GM12878 (cell line): ENCODE results near the gene POLD4.

Experiments
- CREB1 ChIP-seq: IDR thresholded peaks from 2 replicates; pipeline ENCODE4 v1.6.1; 2012; ENCODE audit warnings: low read depth, mild to moderate bottlenecking, inconsistent platforms
- CREM ChIP-seq: IDR thresholded peaks from 2 replicates; pipeline ENCODE4 v1.6.1; 2014; ENCODE audit warnings: antibody characterized with exemption, low read depth
- NR2C2 ChIP-seq: IDR thresholded peaks from 2 replicates; pipeline ENCODE4 v1.6.1; 2011; ENCODE audit warnings: borderline replicate concordance, low read depth; ENCODE audit not compliant: control insufficient read depth, insufficient read length
- TF ChIP-seq, protein P1 (sequence below): IDR thresholded peaks from 2 replicates; pipeline ENCODE4 v1.6.1; 2012; ENCODE audit warnings: mild to moderate bottlenecking, low read depth, low read length
- TF ChIP-seq, protein P2 (sequence below): IDR thresholded peaks from 2 replicates; pipeline ENCODE4 v1.6.1; 2011; ENCODE audit warnings: low read depth, mild to moderate bottlenecking, low read length, moderate library complexity, borderline replicate concordance; ENCODE audit errors: extremely low read depth
- TF ChIP-seq, protein P3 (sequence below): fragments of 450-650 bp; IDR thresholded peaks from 2 replicates; pipeline ENCODE4 v1.6.1; 2016; ENCODE audit warnings: mild to moderate bottlenecking
- TF ChIP-seq, protein P4 (sequence below): IDR thresholded peaks from 2 replicates; pipeline ENCODE4 v1.6.1; 2011; ENCODE audit warnings: borderline replicate concordance, low read depth, mild to moderate bottlenecking, moderate library complexity, mixed read lengths, low read length; ENCODE audit not compliant: insufficient read depth; ENCODE audit errors: extremely low read length
- TF ChIP-seq, protein P5 (sequence below), 3 experiments: IDR thresholded peaks in 2 of 3; conservative IDR thresholded peaks in 1 of 3; 2 replicates each; pipeline ENCODE4 v1.5.1; 2011; ENCODE audit warnings: low read depth in 3 of 3, low read length in 3 of 3, mild to moderate bottlenecking in 3 of 3, control low read depth in 2 of 3, moderate library complexity in 2 of 3, inconsistent platforms in 1 of 3, mixed read lengths in 1 of 3; ENCODE audit not compliant: control insufficient read depth in 2 of 3, insufficient read depth in 1 of 3; ENCODE audit errors: extremely low read depth in 1 of 3

DNA sequence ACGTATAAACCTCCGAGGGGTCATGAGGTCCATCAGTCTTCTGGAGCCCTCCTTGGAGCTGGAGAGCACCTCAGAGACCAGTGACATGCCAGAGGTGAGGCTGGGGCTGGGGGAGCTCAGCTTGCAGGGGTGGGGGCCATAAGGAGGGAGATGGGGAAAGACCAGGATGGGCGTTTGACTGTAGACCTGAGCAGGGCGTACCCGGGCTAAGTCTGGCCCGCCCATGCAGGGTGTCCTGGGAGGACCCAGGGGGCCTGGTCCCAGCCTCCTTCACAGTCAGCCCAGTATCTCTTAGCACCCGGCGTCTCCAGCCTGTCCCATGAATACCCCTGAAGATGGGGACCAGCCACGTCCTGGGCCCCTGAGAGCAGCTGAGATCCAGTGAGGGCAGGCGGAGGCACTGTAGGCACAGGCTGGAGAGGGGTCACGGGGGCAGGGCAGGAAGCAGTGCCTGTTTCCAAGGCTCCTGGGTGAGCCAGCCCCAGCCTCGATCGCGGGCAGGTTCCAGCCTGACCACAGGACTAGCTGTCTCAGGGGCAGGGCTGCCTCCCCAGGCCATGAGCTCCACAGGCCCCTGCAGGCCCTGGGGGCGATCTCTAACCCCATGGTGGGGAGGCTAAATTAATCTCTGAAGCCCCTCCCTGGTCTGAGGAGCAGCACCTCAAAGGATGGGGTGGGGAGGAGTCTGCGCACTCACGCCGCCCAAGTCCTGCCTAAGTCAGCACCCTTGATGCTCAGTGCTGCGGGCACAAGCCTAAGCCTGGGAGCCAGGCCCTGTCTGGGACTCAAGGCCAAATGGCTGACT lies 42.9 kb downstream of the POLD4 start:
- no peak for TF ChIP-seq NR2C2
- TF ChIP-seq, protein P1, sequence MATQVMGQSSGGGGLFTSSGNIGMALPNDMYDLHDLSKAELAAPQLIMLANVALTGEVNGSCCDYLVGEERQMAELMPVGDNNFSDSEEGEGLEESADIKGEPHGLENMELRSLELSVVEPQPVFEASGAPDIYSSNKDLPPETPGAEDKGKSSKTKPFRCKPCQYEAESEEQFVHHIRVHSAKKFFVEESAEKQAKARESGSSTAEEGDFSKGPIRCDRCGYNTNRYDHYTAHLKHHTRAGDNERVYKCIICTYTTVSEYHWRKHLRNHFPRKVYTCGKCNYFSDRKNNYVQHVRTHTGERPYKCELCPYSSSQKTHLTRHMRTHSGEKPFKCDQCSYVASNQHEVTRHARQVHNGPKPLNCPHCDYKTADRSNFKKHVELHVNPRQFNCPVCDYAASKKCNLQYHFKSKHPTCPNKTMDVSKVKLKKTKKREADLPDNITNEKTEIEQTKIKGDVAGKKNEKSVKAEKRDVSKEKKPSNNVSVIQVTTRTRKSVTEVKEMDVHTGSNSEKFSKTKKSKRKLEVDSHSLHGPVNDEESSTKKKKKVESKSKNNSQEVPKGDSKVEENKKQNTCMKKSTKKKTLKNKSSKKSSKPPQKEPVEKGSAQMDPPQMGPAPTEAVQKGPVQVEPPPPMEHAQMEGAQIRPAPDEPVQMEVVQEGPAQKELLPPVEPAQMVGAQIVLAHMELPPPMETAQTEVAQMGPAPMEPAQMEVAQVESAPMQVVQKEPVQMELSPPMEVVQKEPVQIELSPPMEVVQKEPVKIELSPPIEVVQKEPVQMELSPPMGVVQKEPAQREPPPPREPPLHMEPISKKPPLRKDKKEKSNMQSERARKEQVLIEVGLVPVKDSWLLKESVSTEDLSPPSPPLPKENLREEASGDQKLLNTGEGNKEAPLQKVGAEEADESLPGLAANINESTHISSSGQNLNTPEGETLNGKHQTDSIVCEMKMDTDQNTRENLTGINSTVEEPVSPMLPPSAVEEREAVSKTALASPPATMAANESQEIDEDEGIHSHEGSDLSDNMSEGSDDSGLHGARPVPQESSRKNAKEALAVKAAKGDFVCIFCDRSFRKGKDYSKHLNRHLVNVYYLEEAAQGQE = no peak
- TF ChIP-seq, protein P2, sequence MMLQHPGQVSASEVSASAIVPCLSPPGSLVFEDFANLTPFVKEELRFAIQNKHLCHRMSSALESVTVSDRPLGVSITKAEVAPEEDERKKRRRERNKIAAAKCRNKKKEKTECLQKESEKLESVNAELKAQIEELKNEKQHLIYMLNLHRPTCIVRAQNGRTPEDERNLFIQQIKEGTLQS = no peak
- TF ChIP-seq, protein P3, sequence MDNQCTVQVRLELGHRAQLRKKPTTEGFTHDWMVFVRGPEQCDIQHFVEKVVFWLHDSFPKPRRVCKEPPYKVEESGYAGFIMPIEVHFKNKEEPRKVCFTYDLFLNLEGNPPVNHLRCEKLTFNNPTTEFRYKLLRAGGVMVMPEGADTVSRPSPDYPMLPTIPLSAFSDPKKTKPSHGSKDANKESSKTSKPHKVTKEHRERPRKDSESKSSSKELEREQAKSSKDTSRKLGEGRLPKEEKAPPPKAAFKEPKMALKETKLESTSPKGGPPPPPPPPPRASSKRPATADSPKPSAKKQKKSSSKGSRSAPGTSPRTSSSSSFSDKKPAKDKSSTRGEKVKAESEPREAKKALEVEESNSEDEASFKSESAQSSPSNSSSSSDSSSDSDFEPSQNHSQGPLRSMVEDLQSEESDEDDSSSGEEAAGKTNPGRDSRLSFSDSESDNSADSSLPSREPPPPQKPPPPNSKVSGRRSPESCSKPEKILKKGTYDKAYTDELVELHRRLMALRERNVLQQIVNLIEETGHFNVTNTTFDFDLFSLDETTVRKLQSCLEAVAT = no peak
- TF ChIP-seq, protein P4, sequence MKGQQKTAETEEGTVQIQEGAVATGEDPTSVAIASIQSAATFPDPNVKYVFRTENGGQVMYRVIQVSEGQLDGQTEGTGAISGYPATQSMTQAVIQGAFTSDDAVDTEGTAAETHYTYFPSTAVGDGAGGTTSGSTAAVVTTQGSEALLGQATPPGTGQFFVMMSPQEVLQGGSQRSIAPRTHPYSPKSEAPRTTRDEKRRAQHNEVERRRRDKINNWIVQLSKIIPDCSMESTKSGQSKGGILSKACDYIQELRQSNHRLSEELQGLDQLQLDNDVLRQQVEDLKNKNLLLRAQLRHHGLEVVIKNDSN = no peak
- TF ChIP-seq CREB1 = no peak
- TF ChIP-seq CREM = no peak
- TF ChIP-seq, protein P5, sequence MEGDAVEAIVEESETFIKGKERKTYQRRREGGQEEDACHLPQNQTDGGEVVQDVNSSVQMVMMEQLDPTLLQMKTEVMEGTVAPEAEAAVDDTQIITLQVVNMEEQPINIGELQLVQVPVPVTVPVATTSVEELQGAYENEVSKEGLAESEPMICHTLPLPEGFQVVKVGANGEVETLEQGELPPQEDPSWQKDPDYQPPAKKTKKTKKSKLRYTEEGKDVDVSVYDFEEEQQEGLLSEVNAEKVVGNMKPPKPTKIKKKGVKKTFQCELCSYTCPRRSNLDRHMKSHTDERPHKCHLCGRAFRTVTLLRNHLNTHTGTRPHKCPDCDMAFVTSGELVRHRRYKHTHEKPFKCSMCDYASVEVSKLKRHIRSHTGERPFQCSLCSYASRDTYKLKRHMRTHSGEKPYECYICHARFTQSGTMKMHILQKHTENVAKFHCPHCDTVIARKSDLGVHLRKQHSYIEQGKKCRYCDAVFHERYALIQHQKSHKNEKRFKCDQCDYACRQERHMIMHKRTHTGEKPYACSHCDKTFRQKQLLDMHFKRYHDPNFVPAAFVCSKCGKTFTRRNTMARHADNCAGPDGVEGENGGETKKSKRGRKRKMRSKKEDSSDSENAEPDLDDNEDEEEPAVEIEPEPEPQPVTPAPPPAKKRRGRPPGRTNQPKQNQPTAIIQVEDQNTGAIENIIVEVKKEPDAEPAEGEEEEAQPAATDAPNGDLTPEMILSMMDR (IDR thresholded peaks at IDR 0.05 in 2 of 3, conservative IDR thresholded peaks at IDR 0.05 in 1 of 3; ENCODE audit: control insufficient read depth in 2 of 3, extremely low read depth in 1 of 3, insufficient read depth in 1 of 3, low read depth in 3 of 3, low read length in 3 of 3) = no peak
